RCC 7860 (cell line): Measurements from ENCODE around the gene SLC35E2B.

Experiments
- DNase-seq: peaks from one replicate; pipeline ENCODE4 v3.0.0-alpha.2; 2015; ENCODE audit warnings: low spot score
- FAIRE-seq: peaks from 2 replicates; lab custom pipeline; 2012; peaks lifted over from hg19 to GRCh38; lab: Jason Lieb, UNC

The SLC35E2B gene

GRCh38 chr1:1627261-1627828 lies 65.2 kb downstream of the SLC35E2B start:
- FAIRE-seq (no peak), DNase-seq (no peak)

- FAIRE-seq (no peak), DNase-seq (no peak)
Measured at GRCh38 chr1:1626207-1627141, 66.1 kb downstream of the SLC35E2B start.

- FAIRE-seq (no peak), DNase-seq (no peak)
Measured at GRCh38 chr1:1625824-1626206, 66.8 kb downstream of the SLC35E2B start.

- DNase-seq (no peak), FAIRE-seq (no peak)
Measured at GRCh38 chr1:1625404-1625775, 67.2 kb downstream of the SLC35E2B start.

DNA sequence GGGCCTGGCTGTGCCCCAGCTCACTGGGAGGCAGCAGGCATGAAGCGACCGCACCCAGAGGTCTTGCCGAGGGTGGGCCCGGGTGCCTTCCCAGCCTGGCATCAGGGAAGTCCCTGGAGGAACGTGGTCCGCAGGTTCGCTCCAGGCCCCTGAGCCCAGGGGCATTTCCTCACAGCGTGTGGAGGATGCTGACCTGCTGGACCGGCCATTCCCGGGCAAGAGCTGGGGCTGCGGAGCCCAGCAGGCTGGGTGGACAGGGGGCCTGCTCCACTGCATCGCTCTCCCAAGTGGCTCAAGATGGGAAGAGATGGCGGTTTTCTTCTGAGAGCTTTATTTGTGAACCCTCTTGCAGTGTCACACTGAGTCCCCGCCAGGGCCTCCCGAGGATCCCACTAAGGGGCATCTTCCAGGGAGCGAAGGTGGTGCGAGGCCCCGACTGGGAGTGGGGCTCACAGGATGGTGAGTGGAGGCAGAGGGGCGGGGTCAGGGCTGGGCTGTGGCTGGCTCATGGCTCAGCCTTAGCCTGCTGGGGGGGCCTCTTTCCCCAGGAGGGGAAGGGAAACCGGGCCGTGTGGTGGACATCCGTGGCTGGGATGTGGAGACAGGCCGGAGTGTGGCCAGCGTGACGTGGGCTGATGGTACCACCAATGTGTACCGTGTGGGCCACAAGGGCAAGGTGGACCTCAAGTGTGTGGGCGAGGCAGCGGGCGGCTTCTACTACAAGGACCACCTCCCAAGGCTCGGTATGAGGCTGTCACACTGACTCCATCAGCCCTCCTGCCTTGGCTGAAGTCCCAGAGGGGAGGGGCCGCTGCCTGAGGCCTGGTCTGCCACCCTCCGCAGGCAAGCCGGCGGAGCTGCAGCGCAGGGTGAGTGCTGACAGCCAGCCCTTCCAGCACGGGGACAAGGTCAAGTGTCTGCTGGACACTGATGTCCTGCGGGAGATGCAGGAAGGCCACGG lies 67.9 kb downstream of the SLC35E2B start:
- FAIRE-seq (no peak), DNase-seq (no peak)

- DNase-seq, result no peak
- no peak for FAIRE-seq
Measured at GRCh38 chr1:1623631-1624442, 68.8 kb downstream of the SLC35E2B start.

DNA sequence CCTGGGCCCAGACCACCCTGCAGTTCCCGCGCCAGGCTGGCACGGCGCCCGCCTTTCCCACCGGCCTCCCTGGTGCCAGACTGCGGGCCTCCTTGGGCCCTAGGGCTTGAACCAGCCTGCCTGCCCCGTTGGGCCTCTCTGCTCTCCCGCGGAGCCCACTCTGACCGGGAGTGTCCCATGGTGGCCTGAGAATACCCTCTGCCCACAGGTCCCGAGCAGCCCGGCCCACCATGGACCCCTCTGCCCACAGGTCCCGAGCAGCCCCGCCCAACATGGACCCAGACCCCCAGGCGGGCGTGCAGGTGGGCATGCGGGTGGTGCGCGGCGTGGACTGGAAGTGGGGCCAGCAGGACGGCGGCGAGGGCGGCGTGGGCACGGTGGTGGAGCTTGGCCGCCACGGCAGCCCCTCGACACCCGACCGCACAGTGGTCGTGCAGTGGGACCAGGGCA lies 69.4 kb downstream of the SLC35E2B start:
- no peak for FAIRE-seq

DNA sequence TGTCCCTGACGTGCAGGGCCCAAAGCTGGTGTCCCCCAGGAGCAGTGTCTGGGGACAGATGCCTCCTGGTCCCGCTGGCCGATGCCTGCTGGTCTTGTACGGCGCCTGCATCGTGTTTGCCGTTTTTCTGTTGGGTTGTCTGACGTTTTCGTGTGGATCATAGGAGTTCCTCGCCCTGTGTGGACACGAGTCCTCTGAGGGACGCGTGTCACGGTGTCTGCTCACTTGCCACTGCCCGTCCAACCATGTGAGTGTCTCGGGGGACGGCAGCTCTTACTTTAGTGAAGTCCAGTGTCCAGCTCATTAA lies 69.9 kb downstream of the SLC35E2B start:
- DNase-seq, result no peak
- no peak for FAIRE-seq

More for the DNA sequence above, 69.4 kb downstream of the SLC35E2B start:
- no peak for DNase-seq

- DNase-seq (no peak), FAIRE-seq (no peak)
Measured at GRCh38 chr1:1622010-1622787, 70.4 kb downstream of the SLC35E2B start.

- FAIRE-seq, result no peak
- DNase-seq, result no peak
Measured at GRCh38 chr1:1621173-1622009, 71.2 kb downstream of the SLC35E2B start.

DNA sequence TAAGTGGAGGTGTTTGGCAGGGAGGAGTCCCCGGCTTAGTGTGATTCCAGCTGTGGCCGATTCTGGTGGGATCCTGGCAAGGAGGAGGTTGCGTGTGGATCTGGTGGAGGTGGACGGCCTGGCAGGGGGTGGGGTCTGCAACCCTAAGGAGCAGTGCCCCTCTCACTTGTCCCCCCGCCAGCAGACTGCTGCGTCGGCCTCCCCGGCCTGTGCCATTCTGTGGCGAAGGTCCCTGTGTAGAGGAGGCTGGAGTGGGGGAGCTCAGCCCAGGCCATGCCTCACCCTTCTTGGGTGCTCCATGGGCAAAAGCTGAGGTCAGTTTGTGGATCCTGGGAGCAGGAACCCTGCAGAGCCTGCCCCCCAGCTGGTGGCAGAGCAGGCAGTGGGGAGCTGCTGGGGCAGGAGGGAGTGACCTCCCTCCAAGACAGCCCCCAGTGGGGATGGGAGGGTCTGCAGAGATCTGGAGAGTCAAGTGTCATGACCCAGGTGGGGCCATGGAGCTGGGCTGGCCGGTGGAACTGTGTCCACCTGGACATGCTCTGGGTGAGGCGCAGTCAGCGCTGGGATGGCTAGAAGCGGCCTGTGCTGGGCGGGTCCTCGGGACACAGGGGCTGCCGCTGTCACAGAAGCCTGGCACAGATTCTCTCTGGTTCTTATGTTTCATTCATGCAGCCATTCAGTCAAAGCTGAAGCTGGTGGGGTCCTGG lies 72.0 kb downstream of the SLC35E2B start:
- no peak for FAIRE-seq
- no peak for DNase-seq

- DNase-seq (no peak), FAIRE-seq (no peak)
Measured at GRCh38 chr1:1619917-1620361, 72.7 kb downstream of the SLC35E2B start.

DNA sequence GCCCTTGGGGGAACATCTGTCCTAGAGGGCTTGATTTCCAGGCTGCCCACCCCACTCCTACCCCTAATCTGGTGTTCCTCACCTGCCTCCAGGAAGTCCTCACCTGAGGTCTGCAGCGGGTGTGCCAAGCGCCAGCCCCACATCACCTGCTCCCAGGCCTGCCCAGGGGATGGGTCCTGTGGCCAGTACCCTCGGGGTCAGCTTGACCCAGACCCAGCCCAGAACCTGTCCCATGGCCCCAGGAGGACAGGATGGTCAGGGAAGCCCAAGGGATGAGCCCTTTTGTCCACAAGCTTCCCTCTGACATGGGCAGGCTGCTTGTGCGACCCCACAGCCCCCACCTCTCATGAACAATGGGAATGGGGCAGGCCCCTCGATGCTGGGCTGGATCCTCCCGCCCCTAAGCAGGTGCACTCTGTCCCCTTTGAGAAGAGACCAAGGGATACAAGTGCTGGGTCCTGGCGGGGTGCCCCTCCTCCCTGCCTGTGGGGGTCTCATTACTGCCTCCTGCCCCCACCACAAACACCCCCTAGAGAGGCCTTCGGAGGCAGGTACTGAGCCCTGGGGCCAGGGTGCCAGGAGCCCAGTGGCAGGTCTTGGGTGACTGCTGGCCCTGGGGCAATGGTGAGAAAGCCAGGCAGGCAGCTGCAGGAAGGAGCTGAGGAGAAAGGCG lies 74.1 kb downstream of the SLC35E2B start:
- no peak for FAIRE-seq
- no peak for DNase-seq

- DNase-seq, result no peak
- no peak for FAIRE-seq
Measured at GRCh38 chr1:1617925-1618324, 74.7 kb downstream of the SLC35E2B start.

DNA sequence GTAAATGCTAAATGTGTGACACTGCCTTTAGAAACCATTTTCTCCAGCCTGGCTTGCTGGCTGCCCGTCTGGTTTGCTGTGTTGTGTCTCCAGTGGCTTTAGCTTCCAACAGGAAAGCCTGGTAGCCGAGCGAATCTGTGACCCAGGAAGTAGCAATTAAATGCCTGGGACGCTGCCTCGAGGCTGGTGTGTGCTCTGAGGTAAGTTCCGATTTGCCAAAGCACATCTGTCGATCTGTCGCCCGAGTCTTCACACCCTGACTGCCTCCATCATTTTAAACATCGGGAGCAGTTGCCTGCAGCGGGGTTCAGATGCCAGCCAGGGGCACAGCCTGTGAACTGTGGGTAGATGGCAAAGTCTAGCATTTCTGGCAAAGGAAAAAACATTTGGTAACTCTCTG lies 75.1 kb downstream of the SLC35E2B start:
- FAIRE-seq (no peak), DNase-seq (no peak)

GRCh38 chr1:1616838-1617237 lies 75.8 kb downstream of the SLC35E2B start:
- FAIRE-seq (no peak), DNase-seq (no peak)

- FAIRE-seq (no peak), DNase-seq (no peak)
Measured at GRCh38 chr1:1616045-1616790, 76.4 kb downstream of the SLC35E2B start.
